IgD-negative memory B cell (primary cell): ENCODE results near the gene GATA2. TPM values are rescaled to one million over a fixed set of nuclear protein-coding genes. Genes with fewer than 3 reads are reported as not detected.
A peak's percentile ranks its signal among the peaks of the same experiment; 100 is the strongest.

Source experiments
- H3K27ac Mint-ChIP-seq, 3 donors: one replicate each; pipeline ENCODE4 v1.8.0; 2020 to 2022; ENCODE audit warnings: mild to moderate bottlenecking in 3 of 3, mixed read lengths in 3 of 3, moderate library complexity in 1 of 3
- H3K27me3 Mint-ChIP-seq: one replicate; pipeline ENCODE4 v1.8.0; 2021; ENCODE audit warnings: mixed read lengths
- H3K36me3 Mint-ChIP-seq: one replicate; pipeline ENCODE4 v1.8.0; 2020; ENCODE audit warnings: mild to moderate bottlenecking, mixed read lengths
- H3K4me1 Mint-ChIP-seq, 3 donors: one replicate each; pipeline ENCODE4 v1.8.0; 2020 to 2022; ENCODE audit warnings: mixed read lengths in 3 of 3, mild to moderate bottlenecking in 1 of 3
- H3K4me3 Mint-ChIP-seq, 4 donors: one replicate each; pipeline ENCODE4 v1.8.0; 2020 to 2022; ENCODE audit warnings: mild to moderate bottlenecking in 4 of 4, mixed read lengths in 4 of 4, moderate library complexity in 3 of 4
- H3K9me3 Mint-ChIP-seq, 3 donors: one replicate each; pipeline ENCODE4 v1.8.0; 2020 to 2021; ENCODE audit warnings: mixed read lengths in 3 of 3, mild to moderate bottlenecking in 1 of 3
- polyA plus RNA-seq: library from polyadenylated mRNA; unstranded; fragments of 300-500 nt; fragmentation: Illumina TruSeq; gene quantifications from one replicate; pipeline ENCODE4 v1.2.3, GENCODE V29; 2021

GATA2 gene
- polyA plus RNA-seq, 1 donor from 2014 or later: 0.11 TPM

DNA sequence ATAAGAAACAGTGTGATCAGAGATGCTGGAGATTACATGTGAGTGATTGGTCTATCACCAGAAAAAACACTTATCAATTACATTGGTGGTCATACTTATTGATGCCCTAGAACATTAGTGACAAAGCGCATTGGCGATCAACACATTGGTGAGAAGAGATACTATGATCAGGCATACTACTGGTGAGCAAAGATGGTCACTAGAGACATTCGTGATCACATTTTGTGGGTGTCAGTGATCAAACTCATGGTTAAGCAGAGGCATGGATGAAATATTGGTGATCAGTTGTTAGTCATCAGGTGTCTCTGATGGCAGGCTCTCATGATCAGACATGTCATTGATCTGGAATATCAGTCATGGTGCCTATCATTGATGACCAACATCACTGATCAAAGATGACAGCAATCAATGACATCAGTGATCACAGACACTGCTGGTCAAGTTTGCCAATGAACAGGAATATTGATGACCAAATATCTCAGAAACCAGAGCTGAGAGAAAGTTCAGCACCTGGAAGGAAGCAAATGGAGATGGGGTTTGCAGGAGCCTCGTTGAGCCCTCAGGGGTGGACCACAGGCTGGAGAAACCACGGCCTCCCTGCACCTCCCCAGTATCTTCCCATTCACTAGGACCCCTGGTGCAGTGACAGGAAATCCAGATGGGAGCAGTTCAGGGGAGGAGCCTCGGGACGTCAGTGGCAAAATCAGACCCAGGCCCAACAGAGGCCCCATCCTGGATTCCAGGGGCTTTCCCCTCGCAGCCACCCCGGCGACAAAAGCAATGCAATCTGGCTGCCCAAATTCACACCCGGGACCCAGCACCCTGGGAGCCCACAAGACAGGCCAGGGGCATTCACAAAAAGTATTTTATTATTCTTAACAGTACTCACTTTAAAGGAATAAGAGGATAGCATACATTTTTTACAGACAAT, 14.2 kb downstream of the GATA2 start:
- peaks cover 4 to 11% (median 7%) of the 10 kb centered on the region in 3 donors for H3K4me1 Mint-ChIP-seq
- no peak overlapping the region for H3K4me3 Mint-ChIP-seq
- no peaks in the 10 kb centered on the region for H3K9me3 Mint-ChIP-seq
- peaks cover 42% of the 10 kb centered on the region for H3K27me3 Mint-ChIP-seq
- H3K36me3 Mint-ChIP-seq: no peaks in the 10 kb centered on the region
- H3K27ac Mint-ChIP-seq: no peak overlapping the region

DNA sequence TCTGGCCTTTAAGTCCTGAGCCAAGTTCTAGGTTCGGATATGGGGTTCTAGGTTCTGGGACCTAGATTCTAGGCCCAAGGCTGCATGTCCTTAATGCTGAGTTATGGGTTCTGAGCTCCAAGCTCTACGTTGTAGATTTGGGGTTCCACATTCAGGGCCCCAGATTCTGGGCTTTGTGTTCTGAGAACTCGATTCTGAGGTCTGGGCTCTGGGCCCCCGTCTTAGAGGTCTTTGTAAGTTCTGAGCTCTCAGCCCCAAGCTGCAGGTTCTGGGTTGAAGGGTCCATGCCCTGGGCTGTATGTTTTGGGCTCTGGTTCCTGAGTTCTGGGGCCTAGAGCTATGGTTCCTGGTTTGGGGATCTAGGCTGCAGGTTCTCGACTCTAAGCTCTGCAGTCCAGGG, 16.3 kb downstream of the GATA2 start:
- no peaks in the 10 kb centered on the region for H3K36me3 Mint-ChIP-seq
- no peaks in the 10 kb centered on the region for H3K4me1 Mint-ChIP-seq
- H3K27me3 Mint-ChIP-seq: peaks cover 29% of the 10 kb centered on the region
- no peak overlapping the region for H3K27ac Mint-ChIP-seq
- H3K9me3 Mint-ChIP-seq: peaks cover 0 to 2% (median 0%) of the 10 kb centered on the region in 3 donors
- H3K4me3 Mint-ChIP-seq: no peak overlapping the region

DNA sequence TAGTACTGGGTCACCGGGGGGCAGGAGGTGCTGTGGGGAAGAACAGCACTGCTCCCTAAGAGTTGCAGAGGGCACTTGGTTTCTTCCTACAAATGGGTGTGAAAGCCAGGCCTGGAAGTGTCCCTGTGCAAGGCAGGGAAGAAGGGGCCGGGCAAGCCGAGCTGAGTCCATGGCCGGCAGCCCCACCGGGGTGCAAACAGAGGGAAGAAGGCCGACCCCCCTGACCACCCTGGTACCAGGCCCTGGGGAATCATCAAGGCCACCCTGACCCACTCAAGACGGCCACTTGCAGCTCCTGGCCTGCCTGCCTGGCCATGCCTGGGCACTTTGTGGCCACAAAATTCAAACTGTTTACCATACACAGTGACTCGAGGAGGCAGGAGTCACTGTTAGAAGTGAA, 17.6 kb downstream of the GATA2 start:
- peaks cover 28% of the 10 kb centered on the region for H3K27me3 Mint-ChIP-seq

DNA sequence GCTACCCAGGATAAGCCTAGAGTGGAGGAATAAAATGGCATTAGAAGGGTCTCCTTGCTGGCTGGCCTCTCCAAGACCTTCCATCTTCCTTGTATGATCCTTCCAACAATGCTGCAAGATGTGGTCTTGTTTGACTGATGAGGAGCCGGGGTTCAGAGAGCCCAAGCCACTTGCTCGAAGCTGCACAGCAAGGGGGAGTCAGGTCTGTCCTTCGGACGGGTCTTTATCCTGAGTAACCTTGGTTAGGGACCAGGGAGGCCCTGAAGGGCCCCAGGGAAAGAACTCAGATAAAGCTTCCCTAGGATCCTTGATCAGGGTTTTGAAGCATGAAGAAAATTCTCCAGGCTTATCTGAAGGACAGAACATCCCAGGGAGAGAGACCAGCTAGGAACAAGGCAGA, 19.3 kb downstream of the GATA2 start:
- H3K27me3 Mint-ChIP-seq: peaks cover 23% of the 10 kb centered on the region
- no peaks in the 10 kb centered on the region for H3K4me1 Mint-ChIP-seq
- peaks cover 2% of the 10 kb centered on the region for H3K36me3 Mint-ChIP-seq
- H3K27ac Mint-ChIP-seq: peak overlapping the region in 1 of 3 donors; percentile 10
- no peak overlapping the region for H3K4me3 Mint-ChIP-seq
- H3K9me3 Mint-ChIP-seq: peaks cover 0 to 4% (median 0%) of the 10 kb centered on the region in 3 donors

More for the DNA sequence above, 17.6 kb downstream of the GATA2 start:
- Mint-ChIP-seq H3K27ac (no peak overlapping the region), H3K4me3 (no peak overlapping the region), H3K9me3 (peaks cover 0 to 4% (median 0%) of the 10 kb centered on the region in 3 donors), H3K4me1 (no peaks in the 10 kb centered on the region), H3K36me3 (no peaks in the 10 kb centered on the region)

DNA sequence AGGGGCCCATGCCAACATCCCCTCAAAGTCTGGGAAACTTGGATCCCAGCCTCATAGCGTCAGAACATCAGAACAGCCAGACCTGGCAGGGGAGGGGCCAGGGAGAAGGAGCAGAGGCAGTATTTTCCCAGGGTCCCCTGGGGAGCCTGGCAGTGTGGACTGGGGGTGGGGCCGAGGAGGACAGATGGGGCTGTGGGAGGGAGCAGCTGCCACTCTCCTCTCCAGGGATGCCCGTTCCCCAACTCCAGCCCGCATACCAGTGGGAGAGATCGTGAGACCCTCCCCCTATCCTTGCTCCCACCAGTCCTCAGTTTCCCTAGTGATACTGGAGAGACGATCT, 19.9 kb downstream of the GATA2 start:
- Mint-ChIP-seq H3K27ac (no peak overlapping the region), H3K4me3 (no peak overlapping the region), H3K9me3 (peaks cover 0 to 4% (median 0%) of the 10 kb centered on the region in 3 donors), H3K36me3 (peaks cover 2% of the 10 kb centered on the region), H3K4me1 (no peaks in the 10 kb centered on the region), H3K27me3 (peaks cover 23% of the 10 kb centered on the region)

- peaks cover 0 to 4% (median 0%) of the 10 kb centered on the region in 3 donors for H3K9me3 Mint-ChIP-seq
- H3K4me3 Mint-ChIP-seq: no peak overlapping the region
- H3K4me1 Mint-ChIP-seq: no peaks in the 10 kb centered on the region
- peaks cover 20% of the 10 kb centered on the region for H3K27me3 Mint-ChIP-seq
- no peak overlapping the region for H3K27ac Mint-ChIP-seq
- H3K36me3 Mint-ChIP-seq: peaks cover 2% of the 10 kb centered on the region
These were observed 20.4 kb downstream of the GATA2 start for GRCh38 chr3:128472449-128473179.

GRCh38 chr3:128471720-128472119, 21.3 kb downstream of the GATA2 start:
- Mint-ChIP-seq H3K9me3 (peaks cover 0 to 4% (median 0%) of the 10 kb centered on the region in 3 donors), H3K4me3 (no peak overlapping the region), H3K36me3 (peaks cover 3% of the 10 kb centered on the region)

DNA sequence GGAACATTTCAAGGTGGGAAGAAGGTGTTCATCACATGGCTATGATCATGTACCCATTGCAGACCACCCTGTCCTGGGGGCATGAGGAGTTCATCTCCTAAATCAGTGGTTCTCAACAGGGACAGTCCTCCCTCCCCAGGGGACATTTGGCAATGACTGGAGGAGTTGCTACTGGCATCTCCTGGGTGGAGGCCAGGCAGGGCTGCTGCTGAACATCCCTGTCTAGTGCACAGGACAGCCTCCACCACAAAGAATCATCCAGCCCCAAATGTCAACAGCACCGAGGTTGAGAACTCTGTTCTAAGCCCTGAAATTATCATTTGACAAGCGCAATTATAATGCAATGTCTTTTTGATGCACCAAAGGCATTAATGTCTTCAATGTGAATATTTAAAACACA, 21.9 kb downstream of the GATA2 start:
- Mint-ChIP-seq H3K4me3 (no peak overlapping the region), H3K36me3 (peaks cover 4% of the 10 kb centered on the region), H3K27ac (no peak overlapping the region), H3K9me3 (peaks cover 0 to 4% (median 0%) of the 10 kb centered on the region in 3 donors), H3K27me3 (peaks cover 18% of the 10 kb centered on the region), H3K4me1 (peaks cover 0 to 1% (median 0%) of the 10 kb centered on the region in 3 donors)

More at GRCh38 chr3:128471720-128472119, 21.3 kb downstream of the GATA2 start:
- peaks cover 17% of the 10 kb centered on the region for H3K27me3 Mint-ChIP-seq
- H3K27ac Mint-ChIP-seq: no peak overlapping the region
- peaks cover 0 to 1% (median 0%) of the 10 kb centered on the region in 3 donors for H3K4me1 Mint-ChIP-seq

GRCh38 chr3:128470134-128470899, 22.7 kb downstream of the GATA2 start:
- H3K4me1 Mint-ChIP-seq: peaks cover 0 to 3% (median 0%) of the 10 kb centered on the region in 3 donors
- peaks cover 0 to 4% (median 0%) of the 10 kb centered on the region in 3 donors for H3K9me3 Mint-ChIP-seq
- H3K27me3 Mint-ChIP-seq: peaks cover 19% of the 10 kb centered on the region
- H3K27ac Mint-ChIP-seq: no peak overlapping the region
- H3K4me3 Mint-ChIP-seq: no peak overlapping the region
- peaks cover 4% of the 10 kb centered on the region for H3K36me3 Mint-ChIP-seq

GRCh38 chr3:128469556-128469955, 23.4 kb downstream of the GATA2 start:
- H3K4me1 Mint-ChIP-seq: peaks cover 0 to 3% (median 0%) of the 10 kb centered on the region in 3 donors
- peaks cover 0 to 4% (median 0%) of the 10 kb centered on the region in 3 donors for H3K9me3 Mint-ChIP-seq
- H3K36me3 Mint-ChIP-seq: peaks cover 4% of the 10 kb centered on the region
- peaks cover 15% of the 10 kb centered on the region for H3K27me3 Mint-ChIP-seq
- no peak overlapping the region for H3K4me3 Mint-ChIP-seq
- no peak overlapping the region for H3K27ac Mint-ChIP-seq

DNA sequence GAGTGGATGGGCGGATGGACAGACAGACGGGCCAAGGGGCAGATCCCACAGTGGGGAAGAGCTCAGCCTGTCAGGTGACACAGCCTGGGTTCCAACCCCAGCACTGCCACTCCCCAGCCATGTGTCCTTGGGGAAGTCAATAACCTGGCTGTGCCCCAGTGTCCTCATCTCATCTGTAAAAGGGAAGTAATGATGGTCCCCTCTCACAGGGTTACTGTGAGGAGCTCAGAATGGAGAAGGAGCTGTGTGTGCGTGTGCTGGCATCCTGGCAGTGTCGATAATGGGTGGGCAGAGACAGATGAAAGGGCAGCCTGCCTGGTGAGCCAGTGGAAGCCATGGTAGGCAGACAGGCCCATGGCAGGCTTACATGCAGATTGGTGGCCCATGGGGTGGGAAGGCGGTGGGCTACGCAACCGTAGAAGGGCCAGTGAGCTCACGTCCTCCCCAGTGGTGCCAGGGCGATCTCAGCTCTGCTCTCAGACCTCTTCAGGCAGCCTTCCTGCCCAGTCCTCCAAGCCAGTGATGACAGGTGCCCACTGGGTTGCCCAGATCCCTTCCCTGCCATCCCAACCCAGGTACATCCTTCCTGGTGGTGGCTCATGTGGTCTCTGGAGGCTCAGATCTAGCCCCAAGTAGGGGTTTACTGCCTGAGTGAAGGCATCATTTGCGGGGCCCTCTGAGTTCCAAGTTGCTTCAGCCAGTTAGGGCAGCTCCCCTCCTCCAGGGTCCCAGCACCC, 24.0 kb downstream of the GATA2 start:
- Mint-ChIP-seq H3K27me3 (peaks cover 14% of the 10 kb centered on the region), H3K27ac (no peak overlapping the region), H3K9me3 (peaks cover 0 to 4% (median 0%) of the 10 kb centered on the region in 3 donors), H3K4me1 (peaks cover 0 to 3% (median 0%) of the 10 kb centered on the region in 3 donors), H3K36me3 (peaks cover 4% of the 10 kb centered on the region), H3K4me3 (no peak overlapping the region)

GRCh38 chr3:128468285-128468790, 24.7 kb downstream of the GATA2 start:
- Mint-ChIP-seq H3K27me3 (peaks cover 8% of the 10 kb centered on the region), H3K27ac (no peak overlapping the region), H3K4me3 (no peak overlapping the region), H3K36me3 (peaks cover 4% of the 10 kb centered on the region), H3K4me1 (peaks cover 0 to 3% (median 0%) of the 10 kb centered on the region in 3 donors), H3K9me3 (peaks cover 0 to 4% (median 0%) of the 10 kb centered on the region in 3 donors)

DNA sequence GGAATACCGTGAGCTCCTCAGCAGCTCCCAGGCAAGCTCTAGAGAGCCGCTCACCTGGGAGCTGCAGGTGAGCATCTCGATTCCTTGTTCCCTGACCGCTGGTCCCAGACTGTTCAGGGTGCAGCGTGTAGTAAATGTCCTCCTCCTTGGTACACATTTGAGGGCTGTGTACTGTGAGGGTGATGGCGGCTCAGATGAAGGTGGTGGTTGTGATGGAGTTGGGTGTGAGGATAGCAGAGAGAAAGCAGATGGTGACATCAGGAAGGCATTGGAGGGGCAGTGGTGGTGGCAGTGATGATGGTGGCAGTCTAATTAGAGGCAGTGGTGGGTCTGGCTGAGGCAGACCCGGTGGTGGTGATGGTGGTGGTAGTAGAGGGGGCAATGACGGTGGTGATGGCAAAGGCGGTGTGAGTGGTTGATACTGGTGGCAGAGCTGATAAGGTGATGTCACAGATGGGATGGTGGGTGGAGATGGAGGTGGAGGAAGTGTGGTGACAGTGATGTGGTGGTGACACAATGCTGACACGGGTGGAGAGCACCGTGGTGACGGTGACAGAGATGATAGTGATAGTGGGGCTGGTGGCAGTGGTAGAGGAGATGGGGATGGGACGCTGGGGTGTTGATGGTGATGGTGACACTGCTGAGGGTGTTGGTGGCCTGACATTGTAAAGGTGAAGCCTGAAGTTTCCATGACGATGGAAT, 26.0 kb downstream of the GATA2 start, which contains the start of gene DNAJB8:
TSS of gene DNAJB8 (minus strand) at position 51 of the 702 bp plus-strand sequence. CDS start 3,645 bp downstream, outside the sequence.
- H3K4me1 Mint-ChIP-seq: peaks cover 0 to 3% (median 0%) of the 10 kb centered on the region in 3 donors
- peak within 1 kb of the TSS in 1 of 3 donors; percentile 26 for H3K27ac Mint-ChIP-seq
- peaks cover 0 to 4% (median 0%) of the 10 kb centered on the region in 3 donors for H3K9me3 Mint-ChIP-seq
- H3K4me3 Mint-ChIP-seq: no peak within 1 kb of the TSS
- peaks cover 4% of the 10 kb centered on the region for H3K36me3 Mint-ChIP-seq
- H3K27me3 Mint-ChIP-seq: peaks cover 8% of the 10 kb centered on the region
